GM23338 (cell line): ENCODE measurements around the gene VASN. TPM values are rescaled to one million over a fixed set of nuclear protein-coding genes. Genes with fewer than 3 reads are reported as not detected.

Source experiments
- ATAC-seq: fragments of 200-7000 bp; cut with Tn5 transposase; 3 replicates; pipeline ENCODE4 v1.9.1; 2020
- DNase-seq: peaks from one replicate; pipeline ENCODE4 v3.0.0-alpha.2; 2015; ENCODE audit warnings: low spot score
- H2AFZ ChIP-seq: fragments of 200-600 bp; sonication (generic); 2 replicates; pipeline ENCODE4 v1.8.0; 2016; ENCODE audit warnings: antibody characterized with exemption, mild to moderate bottlenecking, moderate library complexity
- H3F3A ChIP-seq: fragments of 200-600 bp; sonication (generic); replicated peaks from 2 replicates; pipeline ENCODE4 v1.8.0; 2017; ENCODE audit warnings: antibody characterized with exemption, mixed run types, low read depth
- H3K27ac ChIP-seq: fragments of 200-600 bp; sonication (generic); 2 replicates; pipeline ENCODE4 v1.6.1; 2016; ENCODE audit warnings: low read depth
- H3K27me3 ChIP-seq: fragments of 200-600 bp; sonication (generic); 2 replicates; pipeline ENCODE4 v1.8.0; 2016; ENCODE audit warnings: mild to moderate bottlenecking, mixed run types, moderate library complexity; ENCODE audit not compliant: insufficient read depth
- H3K36me3 ChIP-seq: fragments of 200-600 bp; sonication (generic); 2 replicates; pipeline ENCODE4 v1.8.0; 2016; ENCODE audit warnings: mild to moderate bottlenecking; ENCODE audit not compliant: insufficient read depth
- H3K4me1 ChIP-seq: fragments of 200-600 bp; sonication (generic); 2 replicates; pipeline ENCODE4 v1.8.0; 2016; ENCODE audit warnings: mild to moderate bottlenecking, moderate library complexity; ENCODE audit not compliant: insufficient read depth
- H3K4me2 ChIP-seq: fragments of 200-600 bp; sonication (generic); 2 replicates; pipeline ENCODE4 v1.7.1; 2017; ENCODE audit warnings: mixed run types
- H3K4me3 ChIP-seq: fragments of 200-600 bp; sonication (generic); 2 replicates; pipeline ENCODE4 v1.6.1; 2016; ENCODE audit warnings: mixed run types
- H3K79me2 ChIP-seq: fragments of 200-600 bp; sonication (generic); replicated peaks from 2 replicates; pipeline ENCODE4 v1.8.0; 2017; ENCODE audit warnings: mild to moderate bottlenecking; ENCODE audit not compliant: insufficient read depth
- H3K9me2 ChIP-seq: fragments of 200-600 bp; sonication (generic); 2 replicates; pipeline ENCODE4 v1.8.0; 2017; ENCODE audit not compliant: insufficient read depth
- H4K20me1 ChIP-seq: fragments of 200-600 bp; sonication (generic); replicated peaks from 2 replicates; pipeline ENCODE4 v1.8.0; 2017; ENCODE audit warnings: mild to moderate bottlenecking; ENCODE audit not compliant: insufficient read depth
- H3K27ac Mint-ChIP-seq: 2 replicates; pipeline ENCODE4 v1.8.0; 2020; ENCODE audit warnings: inconsistent platforms, mild to moderate bottlenecking, moderate library complexity, mixed read lengths
- H3K27me3 Mint-ChIP-seq: 3 replicates; pipeline ENCODE4 v1.8.0; 2022; ENCODE audit warnings: low read depth, mild to moderate bottlenecking, moderate library complexity, mixed read lengths, inconsistent platforms; ENCODE audit not compliant: insufficient read depth, poor library complexity
- H3K36me3 Mint-ChIP-seq: 3 replicates; pipeline ENCODE4 v1.8.0; 2021; ENCODE audit warnings: low read depth, mild to moderate bottlenecking, inconsistent platforms, moderate library complexity, mixed read lengths
- H3K4me1 Mint-ChIP-seq: 3 replicates; pipeline ENCODE4 v1.8.0; 2020; ENCODE audit warnings: mild to moderate bottlenecking, inconsistent platforms, mixed read lengths
- H3K4me3 Mint-ChIP-seq: 3 replicates; pipeline ENCODE4 v1.8.0; 2021; ENCODE audit warnings: moderate library complexity, mild to moderate bottlenecking, inconsistent platforms, mixed read lengths
- H3K9me3 Mint-ChIP-seq: 3 replicates; pipeline ENCODE4 v1.8.0; 2020; ENCODE audit warnings: moderate library complexity, mild to moderate bottlenecking, inconsistent platforms, mixed read lengths
- CREB1 ChIP-seq: fragments of 250-450 bp; sonication (Bioruptor Pico); IDR thresholded peaks from 2 replicates; pipeline ENCODE4 v1.5.0; 2020; ENCODE audit warnings: low read depth, mild to moderate bottlenecking, moderate library complexity
- ETS1 ChIP-seq: IDR thresholded peaks from 2 replicates; pipeline ENCODE4 v1.6.1; 2016; ENCODE audit warnings: antibody characterized with exemption
- EZH2 ChIP-seq: fragments of 200-600 bp; sonication (generic); IDR thresholded peaks from one replicate; pipeline ENCODE4 v1.8.0; 2017; ENCODE audit warnings: antibody characterized with exemption, mild to moderate bottlenecking, low read depth; ENCODE audit not compliant: unreplicated experiment
- EZH2phosphoT487 ChIP-seq: fragments of 200-600 bp; sonication (generic); IDR thresholded peaks from one replicate; pipeline ENCODE4 v1.8.1; 2018; ENCODE audit warnings: antibody characterized with exemption; ENCODE audit not compliant: unreplicated experiment
- JUNB ChIP-seq: IDR thresholded peaks from one replicate; pipeline ENCODE4 v1.6.1; 2016; ENCODE audit warnings: antibody characterized with exemption; ENCODE audit not compliant: unreplicated experiment
- POLR2AphosphoS5 ChIP-seq: IDR thresholded peaks from 2 replicates; pipeline ENCODE4 v1.6.1; 2016; ENCODE audit warnings: antibody characterized with exemption, low read depth
- REST ChIP-seq: IDR thresholded peaks from one replicate; pipeline ENCODE4 v1.6.1; 2018; ENCODE audit warnings: antibody characterized with exemption; ENCODE audit not compliant: unreplicated experiment
- ZNF331 ChIP-seq: fragments of 250-450 bp; sonication (Bioruptor Pico); IDR thresholded peaks from 2 replicates; pipeline ENCODE4 v1.5.0; 2020; ENCODE audit warnings: low read depth, mild to moderate bottlenecking, moderate library complexity
- polyA plus RNA-seq: library from polyadenylated mRNA; unstranded; fragments of >200 nt; fragmentation: Nextera tagmentation; extraction: Ambion mirVana; gene quantifications from 2 replicates; pipeline ENCODE4 v1.2.1, GENCODE V29; 2016
- total RNA-seq: library from RNA; depleted of rRNA; stranded (reverse); fragments of >200 nt; shearing (Covaris generic); gene quantifications from 2 replicates; pipeline ENCODE4 v1.2.3, GENCODE V29; 2014

VASN gene
- total and polyA plus RNA-seq, 2 experiments from 2014 or later = 8.0 to 15.5 TPM

- Histone ChIP-seq H4K20me1 (no peaks in the 10 kb centered on the region), H3K36me3 (no peaks in the 10 kb centered on the region), H3K9me2 (no peaks in the 10 kb centered on the region), H3K79me2 (no peaks in the 10 kb centered on the region), H2AFZ (no peak overlapping the region), H3K4me1 (peaks cover 4% of the 10 kb centered on the region), H3K4me2 (no peak overlapping the region), H3K27me3 (no peaks in the 10 kb centered on the region), H3K27ac (no peak overlapping the region), H3K4me3 (no peak overlapping the region), H3F3A (peaks cover 5% of the 10 kb centered on the region; the same call in 1 of the 2 replicates)
- H3K4me1 Mint-ChIP-seq = peaks cover 7% of the 10 kb centered on the region; the same call in 2 of the 3 replicates
- H3K36me3 Mint-ChIP-seq = no peaks in the 10 kb centered on the region; the same call in 2 of the 3 replicates
- DNase-seq = no peak
- peaks cover 12% of the 10 kb centered on the region for H3K27me3 Mint-ChIP-seq
- H3K4me3 Mint-ChIP-seq = no peak overlapping the region
- H3K9me3 Mint-ChIP-seq = no peaks in the 10 kb centered on the region
- ATAC-seq = no peak
- no peak overlapping the region for H3K27ac Mint-ChIP-seq
- TF ChIP-seq ZNF331 (CRISPR knock-in tag) = no peak
- TF ChIP-seq EZH2phosphoT487 = no peak
- TF ChIP-seq CREB1 = no peak
- TF ChIP-seq REST = no peak
Measured at GRCh38 chr16:4420505-4421105, 49.0 kb downstream of the VASN start.

- Histone ChIP-seq H3K4me1 (peaks cover 16% of the 10 kb centered on the region), H3K4me3 (peak within 1 kb of the TSS; percentile 67), H3K9me2 (no peaks in the 10 kb centered on the region), H3F3A (0 out of 2 replicates have a peak, but pooled peaks cover 4% of the 10 kb centered on the region), H3K79me2 (peaks cover 46% of the 10 kb centered on the region), H3K27ac (peak within 1 kb of the TSS; percentile 95), H4K20me1 (peaks cover 5% of the 10 kb centered on the region), H2AFZ (peak within 1 kb of the TSS; percentile 93), H3K27me3 (no peaks in the 10 kb centered on the region), H3K36me3 (no peaks in the 10 kb centered on the region), H3K4me2 (peak within 1 kb of the TSS; percentile 96)
- Mint-ChIP-seq H3K27ac (peak within 1 kb of the TSS; percentile 99), H3K4me1 (peaks cover 16% of the 10 kb centered on the region), H3K27me3 (peaks cover 11% of the 10 kb centered on the region), H3K9me3 (no peaks in the 10 kb centered on the region), H3K4me3 (peak within 1 kb of the TSS; percentile 97), H3K36me3 (peaks cover 10% of the 10 kb centered on the region)
- peak; percentile 89 for TF ChIP-seq ETS1
- peak; percentile 92 for TF ChIP-seq POLR2AphosphoS5
- TF ChIP-seq EZH2 = no peak
- TF ChIP-seq EZH2phosphoT487 = no peak
- TF ChIP-seq CREB1 = peak; percentile 80
- no peak for TF ChIP-seq JUNB
- TF ChIP-seq REST = no peak
- peak; percentile 92 for ATAC-seq
- DNase-seq = peak; percentile 93
Measured at GRCh38 chr16:4425378-4426020, 53.9 kb downstream of the VASN start, which contains the start of gene DNAJA3. Gene DNAJA3, plus strand, starts transcription at chr16:4425868. Its CDS starts 14 bp downstream, at chr16:4425882.
